Neural progenitor cell (in vitro differentiated cells): Measurements from ENCODE around the gene TIAL1. TPM values are rescaled to one million over a fixed set of nuclear protein-coding genes. Genes with fewer than 3 reads are reported as not detected.

ENCODE experiments used
- DNase-seq: peaks from one replicate; pipeline ENCODE4 v3.0.0-alpha.2; 2016; ENCODE audit warnings: low spot score
- H2AFZ ChIP-seq: fragments of 200-600 bp; sonication (generic); replicated peaks from 2 replicates; pipeline ENCODE4 v1.6.1; 2016; ENCODE audit warnings: antibody characterized with exemption
- H3F3A ChIP-seq: fragments of 200-600 bp; sonication (generic); 2 replicates; pipeline ENCODE4 v1.6.1; 2016; ENCODE audit warnings: antibody characterized with exemption, low read depth
- H3K27ac ChIP-seq: fragments of 200-600 bp; sonication (generic); 2 replicates; pipeline ENCODE4 v1.5.1; 2016; ENCODE audit warnings: mild to moderate bottlenecking
- H3K27me3 ChIP-seq: fragments of 200-600 bp; sonication (generic); 2 replicates; pipeline ENCODE4 v1.6.1; 2016; ENCODE audit warnings: mild to moderate bottlenecking, moderate library complexity
- H3K36me3 ChIP-seq: fragments of 200-600 bp; sonication (generic); 2 replicates; pipeline ENCODE4 v1.5.1; 2016
- H3K4me1 ChIP-seq: fragments of 200-600 bp; sonication (generic); 2 replicates; pipeline ENCODE4 v1.6.1; 2016; ENCODE audit warnings: mixed run types
- H3K4me2 ChIP-seq: fragments of 200-600 bp; sonication (generic); 2 replicates; pipeline ENCODE4 v1.6.1; 2016
- H3K4me3 ChIP-seq: fragments of 200-600 bp; sonication (generic); 2 replicates; pipeline ENCODE4 v1.5.1; 2016
- H3K79me2 ChIP-seq: fragments of 200-600 bp; sonication (generic); 2 replicates; pipeline ENCODE4 v1.6.1; 2016; ENCODE audit warnings: low read depth
- H3K9ac ChIP-seq: fragments of 200-600 bp; sonication (generic); 2 replicates; pipeline ENCODE4 v1.6.1; 2016
- H3K9me3 ChIP-seq: fragments of 200-600 bp; sonication (generic); 2 replicates; pipeline ENCODE4 v1.5.1; 2016; ENCODE audit warnings: low read depth
- H4K20me1 ChIP-seq: fragments of 200-600 bp; sonication (generic); 2 replicates; pipeline ENCODE4 v1.6.1; 2016; ENCODE audit warnings: low read depth
- H3K27ac Mint-ChIP-seq: 3 replicates; pipeline ENCODE4 v1.8.0; 2021; ENCODE audit warnings: mixed read lengths
- H3K27me3 Mint-ChIP-seq: 2 replicates; pipeline ENCODE4 v1.8.0; 2022; ENCODE audit warnings: low read depth, mild to moderate bottlenecking, inconsistent platforms, moderate library complexity, mixed read lengths; ENCODE audit not compliant: insufficient read depth
- H3K36me3 Mint-ChIP-seq: 3 replicates; pipeline ENCODE4 v1.8.0; 2021; ENCODE audit warnings: mixed read lengths
- H3K4me1 Mint-ChIP-seq: 3 replicates; pipeline ENCODE4 v1.8.0; 2021; ENCODE audit warnings: mixed read lengths
- H3K4me3 Mint-ChIP-seq: 3 replicates; pipeline ENCODE4 v1.8.0; 2021; ENCODE audit warnings: mild to moderate bottlenecking, moderate library complexity, mixed read lengths
- H3K9me3 Mint-ChIP-seq: 3 replicates; pipeline ENCODE4 v1.8.0; 2020; ENCODE audit warnings: mixed read lengths
- EZH2 ChIP-seq: fragments of 200-600 bp; sonication (generic); IDR thresholded peaks from 2 replicates; pipeline ENCODE4 v1.6.1; 2017; ENCODE audit warnings: antibody characterized with exemption, mild to moderate bottlenecking, moderate library complexity
- EZH2phosphoT487 ChIP-seq: fragments of 200-600 bp; sonication (generic); IDR thresholded peaks from 2 replicates; pipeline ENCODE4 v1.6.1; 2017; ENCODE audit warnings: antibody characterized with exemption
- total RNA-seq: library from RNA; depleted of rRNA; stranded (reverse); fragments of >200 nt; gene quantifications from 2 replicates; pipeline ENCODE4 v1.2.3, GENCODE V29; 2015; ENCODE audit warnings: low replicate concordance
- TF ChIP-seq, protein P1 (sequence below): fragments of 200-600 bp; sonication (generic); IDR thresholded peaks from 2 replicates; pipeline ENCODE4 v1.5.1; 2017; ENCODE audit warnings: antibody characterized with exemption, mild to moderate bottlenecking

Gene TIAL1
- total RNA-seq, 1 donor from 2014 or later: 166 TPM

DNA sequence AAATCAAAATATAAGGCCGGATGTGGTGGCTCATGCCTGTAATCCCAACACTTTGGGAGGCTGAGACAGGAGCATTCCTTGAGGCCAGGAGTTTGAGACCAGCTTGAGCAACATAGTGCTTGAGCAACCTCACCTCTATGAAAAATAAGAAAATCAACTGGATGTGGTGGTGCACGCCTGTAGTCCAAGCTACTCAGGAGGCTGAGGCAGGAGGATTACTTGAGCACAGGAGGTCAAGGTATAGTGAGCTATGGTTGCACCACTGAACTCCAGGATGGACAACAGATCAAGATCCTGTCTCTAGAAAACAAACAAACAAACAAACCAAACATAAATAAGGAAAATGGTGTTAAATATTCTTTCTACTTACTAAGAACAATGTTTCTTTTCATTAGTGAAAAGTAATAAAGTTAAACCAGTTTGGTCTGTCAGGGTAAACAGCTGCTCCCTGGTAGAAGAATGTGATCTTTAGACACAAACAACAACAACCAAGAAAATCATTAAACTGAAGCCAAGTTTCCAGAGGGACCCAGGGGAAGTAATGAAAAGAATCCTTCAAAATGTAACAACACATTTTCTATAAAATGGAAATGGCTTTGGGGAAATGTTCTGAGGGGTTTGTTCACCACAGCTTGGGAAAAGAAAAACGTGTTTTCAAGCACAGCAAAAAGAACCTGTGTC lies 36.9 kb upstream of the TIAL1 start:
- Mint-ChIP-seq H3K27ac (no peak overlapping the region), H3K4me3 (no peak overlapping the region), H3K27me3 (peaks cover 2% of the 10 kb centered on the region), H3K4me1 (no peaks in the 10 kb centered on the region), H3K9me3 (no peaks in the 10 kb centered on the region), H3K36me3 (no peaks in the 10 kb centered on the region)
- no peaks in the 10 kb centered on the region for H3K4me1 ChIP-seq
- H3F3A ChIP-seq: no peaks in the 10 kb centered on the region
- H3K27me3 ChIP-seq: no peaks in the 10 kb centered on the region
- H3K27ac ChIP-seq: no peak overlapping the region
- no peaks in the 10 kb centered on the region for H3K36me3 ChIP-seq
- H3K9ac ChIP-seq: no peak overlapping the region
- no peaks in the 10 kb centered on the region for H3K9me3 ChIP-seq
- TF ChIP-seq, protein P1, sequence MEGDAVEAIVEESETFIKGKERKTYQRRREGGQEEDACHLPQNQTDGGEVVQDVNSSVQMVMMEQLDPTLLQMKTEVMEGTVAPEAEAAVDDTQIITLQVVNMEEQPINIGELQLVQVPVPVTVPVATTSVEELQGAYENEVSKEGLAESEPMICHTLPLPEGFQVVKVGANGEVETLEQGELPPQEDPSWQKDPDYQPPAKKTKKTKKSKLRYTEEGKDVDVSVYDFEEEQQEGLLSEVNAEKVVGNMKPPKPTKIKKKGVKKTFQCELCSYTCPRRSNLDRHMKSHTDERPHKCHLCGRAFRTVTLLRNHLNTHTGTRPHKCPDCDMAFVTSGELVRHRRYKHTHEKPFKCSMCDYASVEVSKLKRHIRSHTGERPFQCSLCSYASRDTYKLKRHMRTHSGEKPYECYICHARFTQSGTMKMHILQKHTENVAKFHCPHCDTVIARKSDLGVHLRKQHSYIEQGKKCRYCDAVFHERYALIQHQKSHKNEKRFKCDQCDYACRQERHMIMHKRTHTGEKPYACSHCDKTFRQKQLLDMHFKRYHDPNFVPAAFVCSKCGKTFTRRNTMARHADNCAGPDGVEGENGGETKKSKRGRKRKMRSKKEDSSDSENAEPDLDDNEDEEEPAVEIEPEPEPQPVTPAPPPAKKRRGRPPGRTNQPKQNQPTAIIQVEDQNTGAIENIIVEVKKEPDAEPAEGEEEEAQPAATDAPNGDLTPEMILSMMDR: no peak
- TF ChIP-seq EZH2phosphoT487 (no peak), EZH2 (no peak)
- no peak overlapping the region for H2AFZ ChIP-seq
- H3K4me2 ChIP-seq: no peak overlapping the region
- no peak overlapping the region for H3K4me3 ChIP-seq
- no peaks in the 10 kb centered on the region for H3K79me2 ChIP-seq
- DNase-seq: no peak
- no peaks in the 10 kb centered on the region for H4K20me1 ChIP-seq

DNA sequence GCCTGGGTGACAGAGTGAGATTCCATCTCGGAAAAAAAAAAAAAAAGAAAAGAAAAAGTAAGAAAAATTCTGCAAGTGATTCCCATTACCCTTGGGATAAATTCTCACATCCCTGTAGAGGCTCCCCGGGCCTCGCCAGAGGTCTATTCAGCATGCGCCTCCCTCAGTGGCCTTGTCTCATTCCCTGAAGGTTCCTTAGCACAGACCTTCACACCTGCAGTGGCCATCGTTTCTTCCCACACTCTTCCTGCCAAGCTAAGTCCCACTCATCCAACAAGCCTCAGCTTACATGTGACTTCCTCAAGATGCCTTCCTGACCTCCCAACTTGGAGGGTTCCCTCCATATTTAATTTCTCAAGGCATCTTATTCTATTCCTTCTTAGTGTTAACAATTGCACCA lies 33.5 kb upstream of the TIAL1 start:
- Mint-ChIP-seq H3K4me3 (no peak overlapping the region), H3K27ac (no peak overlapping the region), H3K9me3 (no peaks in the 10 kb centered on the region), H3K4me1 (no peaks in the 10 kb centered on the region), H3K36me3 (no peaks in the 10 kb centered on the region), H3K27me3 (peaks cover 4% of the 10 kb centered on the region)
- Histone ChIP-seq H3K27ac (no peak overlapping the region), H3K79me2 (no peaks in the 10 kb centered on the region), H4K20me1 (no peaks in the 10 kb centered on the region), H3F3A (no peaks in the 10 kb centered on the region), H3K4me3 (no peak overlapping the region), H3K27me3 (no peaks in the 10 kb centered on the region), H2AFZ (no peak overlapping the region), H3K36me3 (no peaks in the 10 kb centered on the region), H3K4me2 (no peak overlapping the region), H3K4me1 (no peaks in the 10 kb centered on the region), H3K9me3 (no peaks in the 10 kb centered on the region), H3K9ac (no peak overlapping the region)
- no peak for DNase-seq
- TF ChIP-seq, protein P1: no peak
- TF ChIP-seq EZH2phosphoT487: no peak
- no peak for TF ChIP-seq EZH2

DNA sequence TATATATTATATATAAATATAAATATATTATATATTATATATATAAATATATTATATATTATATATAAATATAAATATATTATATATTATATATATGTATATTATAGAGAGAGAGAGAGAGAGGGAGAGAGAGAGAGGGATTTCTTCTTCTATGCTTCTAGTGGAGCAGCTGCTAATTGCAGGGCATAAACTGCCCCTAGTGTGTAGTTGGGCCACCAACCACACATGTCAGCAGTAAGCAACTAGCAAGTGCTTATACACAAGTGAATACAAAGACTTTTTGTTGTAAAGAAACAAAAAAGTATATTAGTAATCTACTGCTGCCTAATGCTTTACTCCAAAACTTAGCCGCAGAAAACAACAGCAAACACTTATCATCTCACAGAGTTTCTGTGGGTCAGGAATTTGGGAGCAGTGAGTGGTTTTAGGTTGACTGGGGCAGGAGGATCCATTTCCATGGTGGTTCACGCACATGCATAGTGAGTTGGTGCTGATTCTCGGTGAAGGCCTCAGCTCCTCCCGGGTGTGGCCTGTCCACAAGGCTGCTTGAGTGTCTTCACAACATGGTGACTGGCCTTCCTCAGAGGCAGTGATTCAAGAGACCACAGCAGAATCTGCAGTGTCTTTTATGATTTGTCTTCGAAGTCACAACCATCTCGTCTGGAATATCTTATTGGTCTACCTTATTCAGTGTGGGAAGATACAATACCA lies 29.0 kb upstream of the TIAL1 start:
- H3K9me3 ChIP-seq: no peaks in the 10 kb centered on the region
- Mint-ChIP-seq H3K27ac (no peak overlapping the region), H3K4me1 (no peaks in the 10 kb centered on the region)

More for the DNA sequence above, 29.0 kb upstream of the TIAL1 start:
- no peak for DNase-seq
- no peaks in the 10 kb centered on the region for H3K4me1 ChIP-seq
- peaks cover 6% of the 10 kb centered on the region for H3F3A ChIP-seq
- no peak overlapping the region for H3K4me3 Mint-ChIP-seq
- peaks cover 7% of the 10 kb centered on the region for H3K27me3 Mint-ChIP-seq
- H3K9me3 Mint-ChIP-seq: no peaks in the 10 kb centered on the region
- H3K27me3 ChIP-seq: no peaks in the 10 kb centered on the region
- H2AFZ ChIP-seq: peak overlapping the region; percentile 0
- no peak overlapping the region for H3K4me2 ChIP-seq
- no peak overlapping the region for H3K9ac ChIP-seq
- H3K36me3 ChIP-seq: no peaks in the 10 kb centered on the region
- no peaks in the 10 kb centered on the region for H4K20me1 ChIP-seq
- no peak overlapping the region for H3K4me3 ChIP-seq
- H3K36me3 Mint-ChIP-seq: no peaks in the 10 kb centered on the region
- no peaks in the 10 kb centered on the region for H3K79me2 ChIP-seq
- TF ChIP-seq EZH2phosphoT487 (no peak), EZH2 (no peak)
- TF ChIP-seq, protein P1: no peak
- H3K27ac ChIP-seq: no peak overlapping the region
